ENCODE measurements around the gene ERBB4.
"Not testable (repeated sequence)": the region's sequence is repeated elsewhere in the genome, so short reads cannot be mapped to it uniquely, and the experiment has no call there.

ERBB4 gene

GRCh38 chr2:212037062-212037461 is 501.5 kb downstream of the ERBB4 start:
- peak; percentile 47 for DNase-seq

DNA sequence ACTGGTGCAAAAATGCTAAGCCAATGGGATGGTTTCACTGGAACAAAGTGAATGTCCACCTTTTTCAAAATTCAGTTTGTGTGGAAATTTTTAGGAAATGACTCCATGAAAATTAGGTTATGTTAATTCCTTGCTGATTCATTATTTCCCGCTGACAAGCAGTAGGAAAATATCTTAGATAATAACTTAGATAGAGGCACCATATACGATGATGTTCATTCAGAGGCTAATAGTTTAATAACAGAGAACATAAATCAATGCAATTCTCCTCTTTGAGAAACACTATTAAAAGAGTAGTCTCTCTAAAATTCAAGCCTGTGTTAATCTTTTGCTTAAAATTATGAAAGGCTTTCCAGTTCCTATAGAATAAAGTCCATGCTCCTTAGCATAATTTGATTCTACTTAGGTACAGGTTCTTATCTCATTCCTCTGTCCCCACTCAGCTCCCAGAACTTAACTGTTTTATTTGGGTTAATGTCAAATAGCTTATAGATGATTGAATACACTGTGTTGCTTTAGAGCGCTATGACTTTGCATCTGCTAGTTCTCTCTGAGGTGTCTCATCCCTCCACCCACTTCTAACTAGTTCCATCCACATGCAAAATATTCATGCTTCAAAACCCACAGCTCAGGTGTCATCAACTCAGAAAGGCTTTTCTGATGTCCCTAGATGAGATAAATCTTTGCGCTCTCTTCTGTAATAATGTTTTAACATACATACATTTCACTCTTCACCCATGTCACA is 503.6 kb downstream of the ERBB4 start:
- DNase-seq, result peak; percentile 30

GRCh38 chr2:212033888-212034287 is 504.7 kb downstream of the ERBB4 start:
- peak; percentile 70 for DNase-seq

DNA sequence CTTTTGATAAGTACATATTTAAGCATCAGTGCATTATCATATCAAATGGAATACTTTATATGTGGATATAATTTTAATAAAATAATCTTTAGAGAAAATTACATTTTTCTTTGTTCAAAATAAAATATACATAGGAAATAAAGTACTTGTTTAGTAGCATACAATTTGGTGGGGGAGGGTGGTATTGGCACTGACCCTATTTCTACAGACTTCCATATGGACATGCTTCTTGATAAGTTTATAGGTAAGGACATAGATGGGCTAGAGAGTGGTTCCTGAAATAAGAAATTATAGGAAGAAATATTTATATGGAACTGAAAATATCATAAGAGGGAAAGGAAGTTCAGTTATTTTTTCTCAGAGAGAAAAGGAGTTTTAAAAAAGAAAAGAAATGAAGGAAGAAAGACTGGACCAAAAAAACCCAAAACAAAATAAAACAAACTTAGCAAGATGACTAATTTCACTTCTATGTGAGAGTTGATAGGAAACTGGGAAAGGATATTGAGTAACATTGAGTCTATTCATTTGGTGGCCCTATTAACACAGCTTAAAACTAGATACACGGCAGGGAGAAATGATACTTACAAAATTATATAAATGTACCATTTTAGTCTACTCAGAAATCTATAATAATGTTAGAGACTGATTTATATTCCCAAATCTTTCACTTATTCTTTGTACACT is 505.9 kb downstream of the ERBB4 start:
- peak; percentile 42 for DNase-seq

DNA sequence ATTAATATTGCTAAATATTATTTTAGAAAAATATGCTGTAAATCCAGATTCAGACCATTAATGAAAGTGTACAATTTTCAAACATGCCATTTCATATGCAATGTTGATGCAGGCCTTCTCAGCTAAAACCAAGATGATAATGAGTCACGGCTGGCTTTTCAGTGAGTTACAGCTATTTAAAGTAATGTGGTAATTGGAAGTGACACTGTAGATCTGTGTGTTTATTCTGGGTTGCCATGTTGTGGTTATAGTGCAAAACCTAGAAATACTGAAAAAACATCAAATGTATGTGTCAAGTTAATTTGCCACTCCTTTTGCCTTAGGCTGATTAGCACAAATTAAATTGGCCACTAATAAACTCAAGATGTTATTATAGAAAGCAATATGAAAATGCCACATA is 506.6 kb downstream of the ERBB4 start:
- DNase-seq, result peak; percentile 54

DNA sequence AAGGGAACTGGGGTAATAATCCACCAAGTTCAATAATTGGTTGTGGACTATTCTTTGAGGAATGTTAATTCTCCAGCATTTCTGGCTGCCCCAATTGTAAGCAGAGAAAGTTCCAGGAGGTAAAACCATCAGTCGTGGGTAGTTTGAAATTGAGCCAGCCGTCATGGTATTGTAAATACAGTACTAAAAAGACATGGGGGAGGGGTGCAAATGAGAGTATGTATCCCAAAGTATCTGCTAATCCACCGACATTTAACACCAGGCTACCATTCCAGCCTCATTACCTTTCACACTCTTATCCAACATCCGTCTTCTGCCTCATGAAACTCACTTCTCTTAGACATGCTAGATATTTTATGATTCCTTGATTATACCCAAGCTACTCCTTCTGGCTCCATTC is 507.9 kb downstream of the ERBB4 start:
- peak; percentile 91 for DNase-seq

DNA sequence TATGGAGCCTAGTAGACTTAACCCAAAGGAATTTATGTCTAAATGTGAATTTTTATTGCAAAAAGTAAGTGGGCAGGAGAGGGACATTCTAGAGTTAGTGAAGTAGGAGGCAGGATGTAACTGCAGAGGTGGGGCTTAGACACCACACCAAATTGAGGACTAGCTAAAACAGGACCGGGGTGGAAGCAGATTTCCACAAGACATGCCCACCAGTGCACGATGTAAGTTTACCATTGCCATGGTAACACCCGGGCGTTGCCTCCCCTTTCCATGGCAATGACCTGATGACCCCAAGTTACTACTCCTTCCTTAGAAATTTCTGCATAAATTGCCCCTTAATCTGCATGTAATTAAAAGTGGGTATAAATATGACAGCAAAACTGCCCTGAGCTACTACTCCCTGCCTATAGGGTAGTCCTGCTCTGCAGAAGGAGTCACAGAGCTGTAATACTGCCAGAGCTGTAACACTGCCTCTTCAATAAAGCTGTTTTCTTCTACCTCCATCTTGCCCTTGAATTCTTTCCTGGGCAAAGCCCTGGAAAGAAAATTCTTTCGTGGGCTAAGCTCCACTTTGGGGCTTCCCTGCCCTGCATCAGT is 509.7 kb downstream of the ERBB4 start:
- peak; percentile 77 for DNase-seq

DNA sequence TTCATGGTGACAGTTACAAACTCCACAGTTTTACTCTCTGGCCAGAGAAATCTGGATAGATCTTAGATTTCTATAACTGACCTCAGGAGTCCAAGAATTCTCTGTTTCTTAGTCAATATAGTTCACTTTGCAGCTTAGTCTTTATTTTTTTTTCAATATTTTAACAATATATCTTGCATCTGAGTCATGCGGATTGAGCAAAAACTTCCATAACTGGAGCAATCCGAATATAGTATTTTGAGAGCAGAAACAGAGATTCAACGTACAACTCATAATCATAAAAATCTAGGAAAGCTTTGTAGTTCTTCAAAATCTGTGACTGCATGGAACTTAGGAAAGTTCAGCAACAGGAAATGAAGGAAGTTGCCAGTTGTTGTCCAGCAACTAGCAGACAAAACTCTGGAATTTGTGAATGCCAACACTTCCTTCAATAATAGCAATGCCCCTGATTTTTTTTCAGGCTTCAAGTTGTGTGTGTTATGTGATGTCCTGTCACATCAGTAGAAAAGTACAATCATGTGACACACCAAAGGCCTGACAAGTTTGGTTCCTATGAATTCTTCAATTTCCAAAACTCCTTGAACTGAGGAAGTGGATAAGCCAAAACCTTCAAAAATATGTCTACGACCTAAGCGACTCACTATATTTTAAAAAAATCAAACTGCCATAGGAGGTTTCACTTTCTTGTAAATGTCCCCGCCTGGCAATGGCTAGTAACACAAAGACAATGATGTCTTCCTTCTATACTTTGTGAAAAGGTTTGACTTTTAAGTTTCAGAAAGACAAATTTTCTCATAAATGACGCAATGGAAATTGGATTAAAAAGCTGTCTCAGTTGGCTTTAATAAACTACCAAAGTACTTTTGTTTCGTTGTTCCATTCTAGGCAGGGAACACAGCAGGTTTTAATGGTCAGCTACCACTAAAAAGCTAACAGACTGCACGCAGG is 510.6 kb downstream of the ERBB4 start:
- peak; percentile 40 for DNase-seq

GRCh38 chr2:212024040-212024439 is 514.6 kb downstream of the ERBB4 start:
- no peak for DNase-seq

DNA sequence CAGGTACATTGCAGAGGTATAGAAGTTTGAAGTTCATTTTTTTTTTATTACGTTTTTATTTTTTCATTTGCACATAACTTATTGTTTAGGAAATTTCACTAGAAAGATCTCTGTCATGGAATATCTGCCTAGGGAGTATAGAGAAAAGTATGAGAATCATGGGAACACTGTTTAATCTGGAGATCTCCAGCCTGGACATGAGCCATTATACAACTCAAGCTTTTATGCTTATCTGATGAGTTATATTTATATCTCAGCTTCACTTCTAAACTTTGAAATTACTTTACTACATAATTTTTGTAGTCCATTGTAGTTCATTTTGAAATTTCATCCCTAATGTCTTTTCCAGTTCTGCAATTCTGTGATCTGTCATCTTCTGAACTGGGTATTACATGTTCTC is 515.6 kb downstream of the ERBB4 start:
- no peak for DNase-seq

DNA sequence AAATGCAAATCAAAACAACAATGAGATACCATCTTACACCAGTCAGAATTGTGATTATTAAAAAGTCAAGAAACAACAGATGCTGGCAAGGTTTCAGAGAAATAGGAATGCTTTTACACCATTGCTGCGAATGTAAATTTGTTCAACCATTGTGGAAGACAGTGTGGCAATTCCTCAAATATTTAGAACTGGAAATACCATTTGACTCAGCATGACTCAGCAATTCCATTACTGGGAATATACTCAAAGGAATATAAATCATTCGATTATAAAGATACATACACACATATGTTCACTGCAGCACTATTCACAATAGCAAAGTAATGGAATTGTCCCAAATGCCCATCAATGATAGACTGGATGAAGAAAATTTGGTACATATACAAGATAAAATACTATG is 516.7 kb downstream of the ERBB4 start:
- DNase-seq, result no peak

GRCh38 chr2:212015588-212015987 is 523.0 kb downstream of the ERBB4 start:
- no peak for DNase-seq

DNA sequence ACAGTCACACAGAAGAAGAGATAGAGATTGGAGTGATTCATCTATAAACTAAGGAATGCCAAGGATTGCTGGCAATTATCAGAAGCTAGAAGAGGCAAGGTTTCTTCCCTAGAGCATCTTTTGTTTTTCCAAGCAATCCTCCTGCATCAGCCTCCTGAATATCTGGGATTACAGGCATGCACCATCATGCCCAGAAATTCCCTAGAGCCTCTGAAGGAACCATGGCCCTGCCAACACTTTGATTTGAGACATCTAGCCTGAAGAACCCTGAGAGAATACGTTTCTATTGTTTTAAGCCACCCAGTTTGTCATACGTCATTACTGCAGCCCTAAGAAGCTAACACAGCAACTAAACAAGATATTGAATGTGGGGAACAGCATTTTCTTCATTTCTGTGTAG is 525.0 kb downstream of the ERBB4 start:
- no peak for DNase-seq

DNA sequence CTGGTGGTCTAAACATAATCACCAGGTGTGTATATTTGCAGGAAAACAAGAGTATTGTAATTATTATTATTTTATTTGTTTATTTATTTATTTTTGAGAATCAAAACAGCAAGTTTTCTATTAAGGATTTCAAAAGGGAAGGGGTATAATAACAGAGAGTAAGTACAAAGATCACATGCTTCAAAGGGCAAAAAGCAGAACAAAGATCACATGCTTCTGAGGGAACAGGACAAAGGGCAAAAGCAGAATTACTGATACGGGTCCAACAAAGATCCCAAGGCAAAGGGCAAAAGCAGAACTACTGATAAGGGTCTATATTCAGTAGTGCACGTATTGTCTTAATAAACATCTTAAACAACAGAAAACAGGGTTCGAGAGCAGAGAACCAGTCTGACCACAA is 528.3 kb downstream of the ERBB4 start:
- not testable (repeated sequence) for DNase-seq

GRCh38 chr2:212007972-212008371 is 530.6 kb downstream of the ERBB4 start:
- no peak for DNase-seq

DNA sequence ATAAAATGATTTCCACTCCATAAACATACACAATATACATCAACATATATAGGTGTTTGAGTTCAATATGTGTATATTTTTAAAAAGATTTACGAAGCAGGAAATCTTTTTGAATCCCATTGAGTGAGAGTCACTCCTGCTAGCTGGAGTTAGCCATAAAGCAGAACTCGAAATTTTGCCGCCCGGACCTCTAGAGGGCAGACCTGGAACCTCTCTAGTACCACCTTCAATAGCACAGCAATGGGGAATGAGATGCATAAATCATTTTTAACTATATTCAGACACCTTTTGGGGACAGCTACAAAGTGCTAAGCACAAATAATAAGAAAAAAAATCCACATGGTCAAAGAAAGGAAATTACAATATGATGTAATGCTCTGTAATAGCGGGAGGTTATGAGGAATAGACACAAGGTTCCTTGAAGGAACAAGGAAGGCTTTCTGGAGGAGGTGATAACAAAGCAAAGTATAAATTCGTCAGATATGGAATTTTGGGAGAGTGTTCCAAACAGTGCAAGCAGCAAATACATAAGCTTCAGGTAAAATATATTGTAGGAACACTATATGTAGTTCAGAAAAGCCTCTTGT is 533.4 kb downstream of the ERBB4 start:
- DNase-seq, result peak; percentile 78

DNA sequence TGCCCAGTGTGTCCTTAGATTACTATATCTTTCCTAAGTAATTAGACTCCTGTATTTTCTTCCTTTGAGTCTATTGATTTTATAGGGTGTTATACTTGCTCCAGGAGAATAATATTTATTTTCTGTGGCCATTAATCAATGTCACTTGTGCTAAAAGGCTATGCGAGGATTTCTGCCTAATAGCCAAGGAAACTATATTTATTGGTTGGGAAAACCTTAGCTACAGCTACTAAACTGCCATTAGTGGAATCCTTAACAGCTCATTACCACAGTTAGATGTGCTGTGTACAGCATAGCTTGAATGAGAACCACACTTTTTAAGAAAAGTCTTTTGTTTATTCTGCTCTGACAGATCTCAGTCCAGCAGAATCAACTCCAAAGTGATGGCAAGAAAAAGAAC is 537.3 kb downstream of the ERBB4 start:
- DNase-seq, result peak; percentile 74

DNA sequence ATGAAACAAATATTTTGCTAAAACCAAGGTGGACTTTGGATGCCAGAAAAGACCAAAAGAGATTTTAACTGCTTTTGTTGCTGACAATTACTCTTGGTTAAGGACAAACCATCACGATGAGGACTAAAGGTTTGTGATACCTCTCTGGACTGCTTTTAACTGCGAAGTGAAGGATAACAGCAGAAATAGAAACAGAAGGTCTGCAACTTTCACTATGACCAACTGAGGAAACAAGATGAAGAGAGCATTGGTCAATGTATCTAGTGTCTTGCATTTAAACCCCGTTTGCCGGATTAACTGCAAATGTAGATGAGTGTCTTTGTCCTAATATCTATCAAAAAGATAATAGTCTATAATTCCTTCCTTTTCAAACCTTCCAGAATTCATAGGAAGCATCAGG is 541.7 kb downstream of the ERBB4 start:
- no peak for DNase-seq

- DNase-seq, result peak; percentile 39
These were observed 543.8 kb downstream of the ERBB4 start for GRCh38 chr2:211994806-211995205.

DNA sequence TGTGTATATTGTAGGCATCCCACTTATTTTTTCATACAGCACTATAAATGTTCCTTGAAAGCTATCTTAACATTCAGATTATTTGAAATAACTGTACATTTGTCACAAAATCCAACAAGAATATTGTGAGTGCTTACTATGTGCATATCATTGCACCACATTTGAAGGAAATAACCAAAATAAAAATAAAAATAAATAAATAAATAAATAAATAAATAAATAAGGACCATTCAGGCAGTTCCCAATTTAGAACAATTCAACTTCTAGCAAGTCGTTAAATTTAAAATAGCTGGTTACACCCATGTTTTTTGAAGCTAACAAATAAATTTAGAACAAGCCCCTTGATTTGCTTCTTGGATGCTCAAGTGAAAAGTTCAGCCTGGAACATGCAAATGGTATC is 548.3 kb downstream of the ERBB4 start:
- no peak for DNase-seq

- DNase-seq, result no peak
These were observed 552.3 kb downstream of the ERBB4 start for GRCh38 chr2:211986313-211986712.

- DNase-seq, result no peak
These were observed 553.2 kb downstream of the ERBB4 start for GRCh38 chr2:211985393-211985792.

DNA sequence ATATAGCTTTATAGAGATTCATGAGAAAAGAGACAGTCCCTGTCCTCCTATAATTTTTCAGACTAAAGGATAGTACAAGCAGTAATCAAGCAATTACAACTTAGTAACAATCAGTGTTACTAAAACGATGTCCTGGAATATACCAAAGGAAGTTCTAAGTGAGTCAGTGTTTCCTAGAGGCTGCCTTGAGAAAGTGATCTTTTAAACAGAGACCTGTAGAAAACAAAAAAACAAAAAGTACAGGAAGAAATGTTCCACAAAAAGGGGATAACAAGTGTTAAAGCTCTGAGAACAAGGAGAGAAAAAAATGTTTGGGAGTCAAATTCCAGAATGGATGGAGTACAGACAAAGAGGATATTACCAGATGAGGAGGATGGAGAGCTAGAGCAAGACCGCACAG is 556.4 kb downstream of the ERBB4 start:
- DNase-seq, result no peak
